Prostate gland (tissue), 2 donors: ENCODE results near the gene ONECUT2. TPM values are rescaled to one million over a fixed set of nuclear protein-coding genes. Genes with fewer than 3 reads are reported as not detected.

Experiments
- DNase-seq: peaks from one replicate; pipeline ENCODE4 v3.0.0-alpha.2; 2019; ENCODE audit warnings: low spot score
- H3K27ac ChIP-seq, 2 donors: fragments of 200-600 bp; sonication (generic); 2 replicates each; pipeline ENCODE4 v1.5.1; 2017 to 2019
- H3K27me3 ChIP-seq: fragments of 200-600 bp; sonication (generic); replicated peaks from 2 replicates; pipeline ENCODE4 v1.5.1; 2019; ENCODE audit not compliant: insufficient read depth
- H3K36me3 ChIP-seq, 2 donors: fragments of 200-600 bp; sonication (generic); 1 replicate in 1 of 2; 2 replicates in 1 of 2; pipeline versions ENCODE4 v1.5.1 to v1.8.1; 2017 to 2019
- H3K4me1 ChIP-seq: fragments of 200-600 bp; sonication (generic); replicated peaks from 2 replicates; pipeline ENCODE4 v1.5.1; 2019
- H3K4me3 ChIP-seq, 2 donors: fragments of 200-600 bp; sonication (generic); 2 replicates each; pipeline ENCODE4 v1.5.1; 2017 to 2019
- H3K9me3 ChIP-seq: fragments of 200-600 bp; sonication (generic); 2 replicates; pipeline ENCODE4 v1.5.1; 2017
- CTCF ChIP-seq, 4 experiments: fragments of 200-600 bp in 2 of 4; fragments of 450-650 bp in 2 of 4; sonication (generic) in 2 of 4; IDR thresholded peaks; 1 replicate in 3 of 4; 2 replicates in 1 of 4; pipeline ENCODE4 v1.5.1; 2016 to 2019; ENCODE audit warnings: antibody characterized with exemption in 4 of 4, mild to moderate bottlenecking in 2 of 4, moderate library complexity in 2 of 4
- POLR2A ChIP-seq: fragments of 450-650 bp; IDR thresholded peaks from one replicate; pipeline ENCODE4 v1.6.1; 2016; ENCODE audit warnings: antibody characterized with exemption, mild to moderate bottlenecking
- POLR2AphosphoS5 ChIP-seq: sonication (generic); formaldehyde crosslinking; IDR thresholded peaks from one replicate; pipeline ENCODE4 v1.6.1; 2017; ENCODE audit warnings: antibody characterized with exemption
- WGBS: methylation state at CpG from one replicate; pipeline ENCODE4 v1.1.5; 2018; 5-methylcytosine and 5-hydroxymethylcytosine counted together
- intact Hi-C: fragments of 100-400 bp; cut with DNase I; formaldehyde crosslinking; loops from one replicate; pipeline ENCODE4 v1.14.2; 2022
- total RNA-seq, 2 donors: library from RNA; depleted of rRNA; stranded (reverse); fragments of >200 nt; gene quantifications; one replicate each; pipeline ENCODE4 v1.1.0, GENCODE V29; 2016

Gene ONECUT2
- total RNA-seq, 2 donors from 2014 or later: 0.09 to 0.45 TPM

- Histone ChIP-seq H3K27ac (no peak overlapping the region), H3K4me3 (no peak overlapping the region), H3K27me3 (no peaks in the 10 kb centered on the region), H3K4me1 (no peaks in the 10 kb centered on the region), H3K36me3 (no peaks in the 10 kb centered on the region), H3K9me3 (no peaks in the 10 kb centered on the region)
- DNase-seq: no peak
- TF ChIP-seq POLR2AphosphoS5 (no peak), POLR2A (no peak), CTCF (IDR thresholded peaks at IDR 0.05) (no peak)
- WGBS: 56% methylated on average over 3 of the region's 3 CpGs
- intact Hi-C loops: no loop called here
These were observed 34.7 kb downstream of the ONECUT2 start for GRCh38 chr18:57469884-57470283.

- TF ChIP-seq POLR2AphosphoS5 (no peak), POLR2A (no peak), CTCF (IDR thresholded peaks at IDR 0.05) (no peak)
- H3K36me3 ChIP-seq: no peaks in the 10 kb centered on the region
- no peaks in the 10 kb centered on the region for H3K27me3 ChIP-seq
- no peaks in the 10 kb centered on the region for H3K4me1 ChIP-seq
- no peak for DNase-seq
- no peak overlapping the region for H3K27ac ChIP-seq
- intact Hi-C loops: no loop called here
- WGBS: 78% methylated on average over 3 of the region's 3 CpGs
- no peak overlapping the region for H3K4me3 ChIP-seq
- H3K9me3 ChIP-seq: no peaks in the 10 kb centered on the region
These were observed 40.2 kb downstream of the ONECUT2 start for GRCh38 chr18:57475408-57475807.

GRCh38 chr18:57475903-57476302 is 40.7 kb downstream of the ONECUT2 start:
- no peaks in the 10 kb centered on the region for H3K36me3 ChIP-seq
- no peaks in the 10 kb centered on the region for H3K4me1 ChIP-seq
- H3K4me3 ChIP-seq: no peak overlapping the region
- intact Hi-C loops: no loop called here
- no peak for TF ChIP-seq POLR2AphosphoS5
- TF ChIP-seq POLR2A: no peak
- TF ChIP-seq CTCF (IDR thresholded peaks at IDR 0.05): no peak
- no peak for DNase-seq
- H3K27ac ChIP-seq: no peak overlapping the region
- no peaks in the 10 kb centered on the region for H3K9me3 ChIP-seq
- H3K27me3 ChIP-seq: no peaks in the 10 kb centered on the region
- WGBS: 18% methylated on average over 4 of the region's 4 CpGs

GRCh38 chr18:57480733-57481132 is 45.6 kb downstream of the ONECUT2 start:
- H3K27me3 ChIP-seq: no peaks in the 10 kb centered on the region
- H3K27ac ChIP-seq: no peak overlapping the region
- intact Hi-C loops: no loop called here
- no peak for TF ChIP-seq POLR2AphosphoS5
- TF ChIP-seq POLR2A: no peak
- no peak for TF ChIP-seq CTCF (IDR thresholded peaks at IDR 0.05)
- H3K4me1 ChIP-seq: no peaks in the 10 kb centered on the region
- H3K9me3 ChIP-seq: no peaks in the 10 kb centered on the region
- DNase-seq: no peak
- H3K4me3 ChIP-seq: no peak overlapping the region
- H3K36me3 ChIP-seq: no peaks in the 10 kb centered on the region

GRCh38 chr18:57497372-57498294 is 62.5 kb downstream of the ONECUT2 start:
- H3K4me3 ChIP-seq: no peak overlapping the region
- H3K9me3 ChIP-seq: no peaks in the 10 kb centered on the region
- H3K4me1 ChIP-seq: no peaks in the 10 kb centered on the region
- DNase-seq: no peak
- no peak overlapping the region for H3K27ac ChIP-seq
- 42% methylated on average over 7 of the region's 7 CpGs for WGBS
- no peaks in the 10 kb centered on the region for H3K27me3 ChIP-seq
- no peak for TF ChIP-seq POLR2AphosphoS5
- no peak for TF ChIP-seq POLR2A
- no peak for TF ChIP-seq CTCF (IDR thresholded peaks at IDR 0.05)
- no peaks in the 10 kb centered on the region for H3K36me3 ChIP-seq
- intact Hi-C loops: no loop called here
